Rectal smooth muscle tissue (tissue), 1 donor: ENCODE results near the gene PTMS.

ENCODE experiments used
- H3K27ac ChIP-seq: one replicate; pipeline ENCODE4 v1.7.0; 2013; ENCODE audit warnings: low read depth, low read length, inconsistent platforms
- H3K27me3 ChIP-seq: one replicate; pipeline ENCODE4 v1.7.0; 2013; ENCODE audit warnings: low read length; ENCODE audit not compliant: control insufficient read depth, insufficient read depth
- H3K36me3 ChIP-seq: one replicate; pipeline ENCODE4 v1.7.0; 2013; ENCODE audit warnings: low read length; ENCODE audit not compliant: control insufficient read depth, insufficient read depth
- H3K4me1 ChIP-seq: one replicate; pipeline ENCODE4 v1.7.0; 2013; ENCODE audit warnings: low read length; ENCODE audit not compliant: control insufficient read depth, insufficient read depth
- H3K4me3 ChIP-seq: one replicate; pipeline ENCODE4 v1.7.0; 2013; ENCODE audit warnings: low read length
- H3K9ac ChIP-seq: one replicate; pipeline ENCODE4 v1.7.0; 2013; ENCODE audit warnings: low read length

Gene PTMS

DNA sequence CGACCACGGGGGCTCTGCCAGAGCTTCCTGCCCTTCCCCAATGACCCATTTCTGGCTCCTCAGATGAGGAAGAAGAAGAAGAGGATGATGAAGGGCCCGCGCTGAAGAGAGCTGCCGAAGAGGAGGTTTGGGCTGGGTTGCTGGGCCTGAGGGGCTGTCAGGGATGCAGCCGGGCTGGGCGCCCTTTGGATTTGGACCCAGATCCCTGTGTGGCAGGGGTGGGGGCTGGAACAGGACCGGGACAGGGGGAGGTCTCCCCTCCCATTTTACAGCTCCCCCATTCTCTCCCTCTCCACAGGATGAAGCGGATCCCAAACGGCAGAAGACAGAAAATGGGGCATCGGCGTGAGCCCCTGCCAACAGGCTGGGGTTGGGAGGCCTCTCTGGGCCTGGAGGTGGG lies 3.9 kb downstream of the PTMS start:
- peaks cover 26% of the 10 kb centered on the region for H3K4me1 ChIP-seq

DNA sequence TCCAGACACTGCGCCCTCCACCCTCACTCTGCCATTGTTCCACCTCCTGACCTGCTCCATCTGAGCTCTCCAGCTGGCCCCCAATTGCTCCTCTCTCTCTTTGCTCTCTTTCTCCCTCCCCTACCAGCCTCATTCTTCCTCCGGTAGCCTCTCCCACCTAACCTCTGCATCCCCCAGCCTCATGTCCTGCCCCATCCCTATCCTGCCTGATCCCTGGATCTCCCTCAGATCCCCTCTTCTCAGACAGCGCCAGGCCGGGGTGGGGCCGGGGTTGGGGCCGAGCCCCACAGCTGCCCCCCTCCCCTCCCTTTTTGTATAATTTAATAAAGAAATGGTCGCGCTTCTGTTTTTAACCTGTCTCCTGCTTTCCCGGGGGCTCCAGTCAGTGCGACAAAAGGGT lies 4.4 kb downstream of the PTMS start:
- Histone ChIP-seq H3K9ac (no peak overlapping the region), H3K27me3 (peaks cover 2% of the 10 kb centered on the region), H3K4me1 (peaks cover 22% of the 10 kb centered on the region), H3K36me3 (no peaks in the 10 kb centered on the region), H3K4me3 (no peak overlapping the region), H3K27ac (no peak overlapping the region)

More for the DNA sequence above, 3.9 kb downstream of the PTMS start:
- H3K9ac ChIP-seq, result no peak overlapping the region
- no peaks in the 10 kb centered on the region for H3K36me3 ChIP-seq
- H3K27me3 ChIP-seq, result peaks cover 2% of the 10 kb centered on the region
- H3K4me3 ChIP-seq, result no peak overlapping the region
- no peak overlapping the region for H3K27ac ChIP-seq

DNA sequence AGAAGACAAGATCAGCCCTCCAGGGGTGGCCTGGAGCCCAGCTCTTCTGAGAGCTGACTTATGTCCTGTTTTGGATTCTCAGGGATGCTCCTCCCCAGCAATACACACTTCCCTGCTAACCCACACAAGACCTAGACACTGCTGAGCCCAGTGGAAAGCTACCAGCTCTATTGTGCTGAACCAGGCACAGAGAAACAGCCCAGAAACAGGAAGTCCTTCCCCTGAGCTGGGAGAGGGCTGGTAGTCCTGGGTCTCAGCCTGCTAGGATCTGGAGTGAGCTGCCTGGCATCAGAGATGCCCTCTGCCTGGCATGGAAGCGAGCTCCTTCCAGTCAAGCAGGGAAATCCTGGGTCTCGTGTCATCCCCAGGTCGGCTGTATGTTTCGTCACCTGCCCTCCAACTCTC lies 4.9 kb downstream of the PTMS start:
- no peaks in the 10 kb centered on the region for H3K36me3 ChIP-seq
- peaks cover 18% of the 10 kb centered on the region for H3K4me1 ChIP-seq
- no peak overlapping the region for H3K27ac ChIP-seq
- peaks cover 2% of the 10 kb centered on the region for H3K27me3 ChIP-seq
- no peak overlapping the region for H3K4me3 ChIP-seq
- H3K9ac ChIP-seq, result no peak overlapping the region

DNA sequence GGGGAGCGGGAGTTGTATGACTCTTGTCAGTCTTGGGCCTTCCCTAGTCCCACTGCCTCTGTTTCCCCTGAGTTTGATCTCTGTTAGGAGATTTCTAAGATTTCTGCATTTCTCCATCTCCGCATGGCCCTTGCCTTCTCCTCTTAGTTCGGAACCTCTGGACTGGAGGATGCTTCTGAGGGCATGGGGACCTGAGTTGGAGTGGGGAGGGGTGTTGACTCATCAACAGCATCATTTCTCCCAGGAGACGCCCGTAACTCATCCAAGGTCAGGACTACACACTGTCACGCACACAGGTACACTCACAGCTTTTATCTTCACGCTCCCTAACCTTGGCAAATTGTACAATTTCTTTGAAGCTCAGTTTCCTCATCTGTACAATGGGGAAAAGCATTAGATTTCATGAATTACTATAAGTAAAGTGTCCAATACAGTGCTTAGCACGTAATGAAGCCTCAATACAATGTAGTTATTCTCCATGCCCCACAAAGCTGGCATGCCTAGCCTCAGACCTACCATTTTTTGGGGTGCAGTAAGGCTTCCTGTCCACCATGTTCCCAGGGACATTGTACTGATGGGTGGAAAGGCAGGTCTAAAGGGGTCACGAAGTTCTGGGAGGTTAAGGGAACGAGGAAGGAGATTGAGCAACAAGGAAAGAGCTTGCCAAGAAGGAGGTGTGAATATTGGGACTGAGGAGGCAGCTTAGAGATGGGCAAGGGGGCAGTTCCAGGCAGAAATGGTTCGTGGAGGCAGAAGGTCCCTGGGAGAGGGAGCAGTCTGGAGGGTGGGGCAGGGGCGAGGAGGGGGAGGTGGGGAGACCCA lies 5.6 kb downstream of the PTMS start:
- Histone ChIP-seq H3K4me1 (peaks cover 18% of the 10 kb centered on the region), H3K9ac (no peak overlapping the region), H3K4me3 (no peak overlapping the region), H3K36me3 (no peaks in the 10 kb centered on the region), H3K27ac (peak overlapping the region; percentile 11), H3K27me3 (peaks cover 2% of the 10 kb centered on the region)

DNA sequence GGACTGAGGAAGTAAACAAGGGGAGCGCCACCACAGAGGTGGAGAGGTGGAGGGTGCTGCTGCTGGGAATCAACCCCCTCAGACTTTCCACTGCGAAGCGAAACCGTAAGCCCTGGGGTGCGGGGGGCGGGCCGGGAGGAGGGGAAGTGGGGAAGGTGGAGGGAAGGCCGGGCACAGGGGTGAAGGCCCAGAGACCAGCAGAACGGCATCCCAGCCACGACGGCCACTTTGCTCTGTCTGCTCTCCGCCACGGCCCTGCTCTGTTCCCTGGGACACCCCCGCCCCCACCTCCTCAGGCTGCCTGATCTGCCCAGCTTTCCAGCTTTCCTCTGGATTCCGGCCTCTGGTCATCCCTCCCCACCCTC lies 6.2 kb downstream of the PTMS start, which contains the start of gene LAG3:
Gene LAG3, plus strand, starts transcription at position 190 of the 365 bp plus-strand sequence. CDS start 333 bp downstream, outside the sequence.
- Histone ChIP-seq H3K27me3 (peaks cover 2% of the 10 kb centered on the region), H3K4me1 (peaks cover 18% of the 10 kb centered on the region), H3K36me3 (no peaks in the 10 kb centered on the region), H3K4me3 (peak within 1 kb of the TSS; percentile 44), H3K27ac (peak within 1 kb of the TSS; percentile 11), H3K9ac (no peak within 1 kb of the TSS)

DNA sequence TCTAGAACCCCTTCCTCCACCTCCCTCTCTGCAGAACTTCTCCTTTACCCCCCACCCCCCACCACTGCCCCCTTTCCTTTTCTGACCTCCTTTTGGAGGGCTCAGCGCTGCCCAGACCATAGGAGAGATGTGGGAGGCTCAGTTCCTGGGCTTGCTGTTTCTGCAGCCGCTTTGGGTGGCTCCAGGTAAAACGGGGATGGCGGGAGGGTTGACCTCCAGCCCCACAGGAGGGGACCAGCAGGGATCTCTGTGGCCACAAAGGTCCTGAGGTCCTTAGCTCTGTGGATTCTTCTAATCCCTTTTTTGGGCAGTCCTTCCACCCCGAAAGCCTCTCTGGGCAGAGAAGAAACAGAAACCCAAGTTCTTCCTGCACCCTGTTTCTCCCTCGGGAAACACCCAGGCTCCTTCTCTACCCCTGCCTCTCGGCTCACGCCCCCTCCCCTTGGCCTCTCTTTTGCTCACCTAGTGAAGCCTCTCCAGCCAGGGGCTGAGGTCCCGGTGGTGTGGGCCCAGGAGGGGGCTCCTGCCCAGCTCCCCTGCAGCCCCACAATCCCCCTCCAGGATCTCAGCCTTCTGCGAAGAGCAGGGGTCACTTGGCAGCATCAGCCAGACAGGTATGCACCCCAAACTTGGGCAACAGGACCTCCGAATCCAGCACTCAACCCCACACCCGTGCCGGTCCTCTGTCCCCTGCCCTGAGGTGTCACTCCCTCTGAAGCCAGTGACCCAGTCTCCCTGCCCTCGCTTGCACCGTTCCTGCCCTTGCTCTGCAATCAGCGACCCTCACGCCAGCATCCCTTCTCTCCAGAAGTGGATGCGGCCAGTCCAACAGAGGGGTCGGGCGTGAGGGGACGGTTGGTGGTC lies 6.8 kb downstream of the PTMS start:
- Histone ChIP-seq H3K36me3 (no peaks in the 10 kb centered on the region), H3K27ac (no peak overlapping the region), H3K9ac (no peak overlapping the region), H3K4me3 (peak overlapping the region; percentile 44), H3K27me3 (peaks cover 2% of the 10 kb centered on the region), H3K4me1 (peaks cover 22% of the 10 kb centered on the region)

DNA sequence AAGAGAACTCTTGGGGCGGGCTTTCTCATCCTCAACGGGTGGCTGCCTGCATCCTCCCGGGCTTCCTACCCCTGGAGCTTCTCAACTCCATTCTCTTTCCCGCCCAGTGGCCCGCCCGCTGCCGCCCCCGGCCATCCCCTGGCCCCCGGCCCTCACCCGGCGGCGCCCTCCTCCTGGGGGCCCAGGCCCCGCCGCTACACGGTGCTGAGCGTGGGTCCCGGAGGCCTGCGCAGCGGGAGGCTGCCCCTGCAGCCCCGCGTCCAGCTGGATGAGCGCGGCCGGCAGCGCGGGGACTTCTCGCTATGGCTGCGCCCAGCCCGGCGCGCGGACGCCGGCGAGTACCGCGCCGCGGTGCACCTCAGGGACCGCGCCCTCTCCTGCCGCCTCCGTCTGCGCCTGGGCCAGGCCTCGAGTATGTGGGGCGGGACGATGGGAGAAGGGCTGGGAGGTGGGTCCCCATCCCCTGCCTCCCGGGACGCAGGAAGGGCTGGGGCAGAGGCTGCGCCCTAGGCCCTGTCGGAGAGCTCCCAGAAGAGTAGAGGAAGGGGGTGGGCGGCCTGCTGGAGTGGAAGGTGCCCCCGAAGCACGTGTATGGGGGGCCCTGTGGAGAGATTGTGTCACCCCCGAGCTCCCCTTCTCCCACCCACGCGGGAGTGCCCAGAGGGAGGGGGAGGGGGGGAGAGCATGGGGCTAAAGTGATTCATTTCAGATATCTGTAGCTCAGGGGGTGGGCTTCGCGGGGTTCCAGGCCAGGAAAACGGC lies 7.6 kb downstream of the PTMS start:
- Histone ChIP-seq H3K36me3 (no peaks in the 10 kb centered on the region), H3K27me3 (peaks cover 2% of the 10 kb centered on the region), H3K4me3 (peak overlapping the region; percentile 44), H3K4me1 (peaks cover 14% of the 10 kb centered on the region), H3K9ac (no peak overlapping the region), H3K27ac (no peak overlapping the region)

DNA sequence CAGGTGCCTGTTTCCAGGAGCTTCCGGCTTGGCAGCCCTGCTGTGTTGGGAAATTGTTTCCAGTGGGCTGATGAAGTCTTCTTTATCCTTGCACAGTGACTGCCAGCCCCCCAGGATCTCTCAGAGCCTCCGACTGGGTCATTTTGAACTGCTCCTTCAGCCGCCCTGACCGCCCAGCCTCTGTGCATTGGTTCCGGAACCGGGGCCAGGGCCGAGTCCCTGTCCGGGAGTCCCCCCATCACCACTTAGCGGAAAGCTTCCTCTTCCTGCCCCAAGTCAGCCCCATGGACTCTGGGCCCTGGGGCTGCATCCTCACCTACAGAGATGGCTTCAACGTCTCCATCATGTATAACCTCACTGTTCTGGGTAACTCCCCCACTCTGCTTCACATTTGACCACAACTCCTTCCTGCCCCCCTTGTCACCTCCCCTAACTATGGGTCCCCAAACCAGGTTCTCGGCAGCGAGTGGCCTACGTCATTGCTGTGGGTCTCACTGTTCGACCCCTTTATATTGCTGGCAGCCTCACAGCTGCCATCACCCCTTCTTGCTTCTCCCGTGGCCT lies 8.4 kb downstream of the PTMS start:
- Histone ChIP-seq H3K36me3 (no peaks in the 10 kb centered on the region), H3K27me3 (peaks cover 2% of the 10 kb centered on the region), H3K27ac (no peak overlapping the region), H3K4me1 (peaks cover 10% of the 10 kb centered on the region), H3K9ac (no peak overlapping the region), H3K4me3 (no peak overlapping the region)

DNA sequence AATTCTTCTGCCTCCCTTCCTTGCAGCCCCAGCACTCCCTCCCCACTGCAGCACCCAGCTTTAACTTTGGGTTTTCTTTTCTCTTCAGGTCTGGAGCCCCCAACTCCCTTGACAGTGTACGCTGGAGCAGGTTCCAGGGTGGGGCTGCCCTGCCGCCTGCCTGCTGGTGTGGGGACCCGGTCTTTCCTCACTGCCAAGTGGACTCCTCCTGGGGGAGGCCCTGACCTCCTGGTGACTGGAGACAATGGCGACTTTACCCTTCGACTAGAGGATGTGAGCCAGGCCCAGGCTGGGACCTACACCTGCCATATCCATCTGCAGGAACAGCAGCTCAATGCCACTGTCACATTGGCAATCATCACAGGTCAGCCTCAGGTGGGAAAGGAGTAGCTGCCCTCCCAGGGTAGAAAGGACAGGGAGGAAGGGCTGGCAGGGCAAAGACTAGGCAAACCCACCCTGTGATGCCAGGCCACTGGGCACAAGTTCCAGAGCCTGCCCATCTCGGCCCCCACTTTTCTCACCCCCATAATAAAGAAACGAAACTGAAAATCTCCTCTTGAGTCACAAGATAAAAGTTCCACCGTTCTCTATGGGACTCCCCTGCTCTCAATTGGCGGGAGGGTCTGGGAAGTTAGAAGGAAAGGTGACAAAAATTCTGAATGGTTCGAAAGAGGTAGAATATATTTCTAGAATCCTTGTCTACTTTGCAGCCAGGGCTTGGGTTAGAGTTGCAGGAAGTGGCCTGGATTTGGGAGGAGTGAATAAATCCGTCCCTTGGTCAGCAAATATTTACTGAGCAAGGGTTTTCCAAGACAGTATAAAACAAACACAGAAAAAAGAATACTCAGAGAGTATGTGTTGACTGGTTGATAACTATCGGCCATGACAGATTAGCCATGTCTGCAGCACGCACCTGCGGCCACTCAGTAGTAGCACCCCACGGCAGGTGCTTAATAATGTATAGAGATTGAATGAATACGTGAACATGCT lies 9.3 kb downstream of the PTMS start:
- Histone ChIP-seq H3K9ac (no peak overlapping the region), H3K36me3 (no peaks in the 10 kb centered on the region), H3K4me3 (peak overlapping the region; percentile 10), H3K4me1 (peaks cover 8% of the 10 kb centered on the region), H3K27me3 (peaks cover 2% of the 10 kb centered on the region), H3K27ac (no peak overlapping the region)

DNA sequence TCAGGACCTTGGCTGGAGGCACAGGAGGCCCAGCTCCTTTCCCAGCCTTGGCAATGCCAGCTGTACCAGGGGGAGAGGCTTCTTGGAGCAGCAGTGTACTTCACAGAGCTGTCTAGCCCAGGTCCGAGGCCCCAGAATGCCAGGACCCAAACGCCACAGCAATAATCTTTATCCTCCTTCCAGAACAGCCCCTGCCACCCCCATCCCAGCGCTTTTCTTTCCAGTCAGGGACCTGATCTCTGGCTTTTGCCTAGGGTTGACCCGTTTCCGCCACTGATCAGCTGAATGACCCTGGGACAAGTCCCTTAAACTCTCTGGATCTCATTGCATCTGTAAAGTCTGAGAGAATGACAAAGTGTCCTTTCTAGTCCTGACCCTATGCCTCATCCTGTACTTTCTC lies 11.2 kb downstream of the PTMS start:
- H3K9ac ChIP-seq, result no peak overlapping the region
- H3K27ac ChIP-seq, result peak overlapping the region; percentile 93
- H3K4me1 ChIP-seq, result peaks cover 8% of the 10 kb centered on the region
- H3K27me3 ChIP-seq, result peaks cover 2% of the 10 kb centered on the region
- no peaks in the 10 kb centered on the region for H3K36me3 ChIP-seq
- peak overlapping the region; percentile 69 for H3K4me3 ChIP-seq

DNA sequence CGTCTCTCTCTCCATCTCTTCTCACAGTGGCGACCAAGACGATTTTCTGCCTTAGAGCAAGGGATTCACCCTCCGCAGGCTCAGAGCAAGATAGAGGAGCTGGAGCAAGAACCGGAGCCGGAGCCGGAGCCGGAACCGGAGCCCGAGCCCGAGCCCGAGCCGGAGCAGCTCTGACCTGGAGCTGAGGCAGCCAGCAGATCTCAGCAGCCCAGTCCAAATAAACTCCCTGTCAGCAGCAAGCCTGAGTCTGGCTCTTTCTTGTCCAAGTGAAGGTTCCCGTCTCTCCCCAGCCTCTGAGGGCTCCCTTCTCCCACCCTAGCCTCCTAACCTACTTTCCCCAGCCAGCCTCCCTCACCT lies 12.0 kb downstream of the PTMS start:
- H3K4me1 ChIP-seq, result peaks cover 8% of the 10 kb centered on the region
- no peaks in the 10 kb centered on the region for H3K36me3 ChIP-seq
- peaks cover 2% of the 10 kb centered on the region for H3K27me3 ChIP-seq
- H3K27ac ChIP-seq, result peak overlapping the region; percentile 93
- H3K4me3 ChIP-seq, result peak overlapping the region; percentile 69
- H3K9ac ChIP-seq, result no peak overlapping the region
